Measurements from ENCODE around the gene RHOF. TPM values are rescaled to one million over a fixed set of nuclear protein-coding genes. Genes with fewer than 3 reads are reported as not detected.
A peak's percentile ranks its signal among the peaks of the same experiment; 100 is the strongest.

RHOF gene
- total and polyA plus RNA-seq, 2 of the 8 experiments (the other 6 are each of a cell fraction or from before 2014, with no cell fraction given): 23.8 to 31.9 TPM

DNA sequence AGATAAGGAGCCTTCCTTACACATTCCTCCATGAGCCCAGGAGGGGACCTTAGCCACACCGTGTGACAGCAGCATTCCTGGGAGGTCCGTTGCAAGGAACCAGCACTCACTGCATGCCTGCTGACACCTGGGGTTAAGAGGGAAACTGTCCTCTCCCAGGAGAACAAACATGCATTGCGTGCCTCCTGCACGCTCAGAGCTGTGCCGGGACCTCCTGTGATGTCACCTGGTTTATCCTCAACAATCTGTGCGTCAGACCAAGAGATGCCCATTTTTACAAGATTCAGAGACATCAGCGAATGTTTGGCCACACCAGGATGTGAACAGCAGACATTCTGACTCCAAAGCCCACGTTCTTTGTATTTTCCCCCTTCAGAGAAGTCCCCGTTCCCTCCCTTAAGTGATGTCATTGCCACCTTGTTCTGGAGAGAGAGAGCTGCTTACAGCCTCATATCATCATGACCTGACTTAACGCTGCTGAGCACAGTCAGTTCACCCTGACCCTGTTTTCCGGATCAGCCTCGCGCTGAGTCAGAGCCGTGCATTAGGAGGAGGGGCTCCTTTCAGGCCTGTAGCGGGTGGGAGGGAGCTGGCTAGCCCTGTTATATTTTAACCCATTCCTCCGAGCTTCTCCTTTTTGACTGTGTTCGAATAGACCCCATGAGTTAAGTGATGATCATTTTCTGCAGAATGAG, 44.8 kb downstream of the RHOF start:
- H4K5ac ChIP-seq (ENCODE audit: insufficient read length, low read depth, low read length): no peak overlapping the region
- H3K9ac ChIP-seq (replicated peaks in 1 of 4; ENCODE audit: extremely low read depth in 1 of 4, low read depth in 3 of 4, low read length in 3 of 4): no peak overlapping the region
- H3K27me3 ChIP-seq (replicated peaks in 1 of 4; ENCODE audit: control insufficient read depth in 3 of 4, extremely low read depth in 1 of 4, insufficient read depth in 3 of 4, low read length in 3 of 4): no peaks in the 10 kb centered on the region
- no peaks in the 10 kb centered on the region for H3K9me3 ChIP-seq (ENCODE audit: insufficient read depth in 2 of 2, low read depth in 1 of 2, low read length in 1 of 2)
- no peak overlapping the region for H3K4me2 ChIP-seq (ENCODE audit: insufficient read depth in 1 of 2, low read depth in 2 of 2, low read length in 2 of 2)
- H2BK120ac ChIP-seq (replicated peaks; ENCODE audit: low read depth, low read length): no peak overlapping the region
- H2BK15ac ChIP-seq (ENCODE audit: low read length): no peak overlapping the region
- H3K4ac ChIP-seq (replicated peaks; ENCODE audit: insufficient read length, low read depth, low read length): no peak overlapping the region
- H3K79me2 ChIP-seq (ENCODE audit: control insufficient read depth in 1 of 2, insufficient read depth in 2 of 2, low read length in 2 of 2): no peaks in the 10 kb centered on the region; a peak in 1 of 4 replicates
- no peak overlapping the region for H3K27ac ChIP-seq (ENCODE audit: low read depth, low read length)
- no peak overlapping the region for H3K14ac ChIP-seq (ENCODE audit: insufficient read length)
- no peak overlapping the region for H2BK20ac ChIP-seq (ENCODE audit: low read length)
- no peak overlapping the region for H3K4me3 ChIP-seq (ENCODE audit: extremely low read depth in 1 of 4, insufficient read depth in 2 of 4, low read depth in 3 of 4, low read length in 4 of 4)
- no peak overlapping the region for H3K18ac ChIP-seq (ENCODE audit: extremely low read depth, low read length)
- no peak overlapping the region for H3K56ac ChIP-seq (replicated peaks; ENCODE audit: insufficient read length, low read depth, low read length)
- CTCF ChIA-PET (ENCODE audit: partially characterized antibody): interaction anchor here (0.6 to 1.8 kb wide), 4 partner anchors 8 to 48 kb away, joined by 3 to 4 read pairs (median 4); no protein-coding TSS in a partner anchor
- peaks cover 10% of the 10 kb centered on the region; the same call in 1 of the 2 replicates for H3K23me2 ChIP-seq (ENCODE audit: low read depth, low read length)
- DNase-seq (ENCODE audit: low read depth in 1 of 2, low spot score in 2 of 2) (peak in 1 of 2 experiments; percentile 52), FAIRE-seq (no peak)
- POLR2A ChIA-PET (ENCODE audit: partially characterized antibody): interaction anchor here (0.9 to 1.6 kb wide), 4 partner anchors 11 to 53 kb away, joined by 3 to 5 read pairs (median 3); no protein-coding TSS in a partner anchor
- H4K8ac ChIP-seq (ENCODE audit: extremely low read depth, insufficient read depth, low read length): no peak overlapping the region
- no peak overlapping the region for H3K23ac ChIP-seq (ENCODE audit: insufficient read length)
- peaks cover 3 to 23% of the 10 kb centered on the region in 2 experiments for H4K20me1 ChIP-seq (replicated peaks in 1 of 2; ENCODE audit: control insufficient read depth in 1 of 2, insufficient read depth in 2 of 2, low read length in 2 of 2)
- WGBS, 2 experiments (ENCODE audit: extremely low coverage in 1 of 2, insufficient coverage in 1 of 2, insufficient read length in 1 of 2, insufficient replicate concordance in 2 of 2, low coverage in 1 of 2, low lambda C conversion rate in 2 of 2, missing lambda C conversion rate in 1 of 2): 81% methylated on average over 17 of the region's 17 CpGs; no CpG with 5 or more reads in 1 of the 2 experiments
- no peaks in the 10 kb centered on the region for H3K4me1 ChIP-seq (replicated peaks in 1 of 4; ENCODE audit: control insufficient read depth in 3 of 4, insufficient read depth in 4 of 4, low read length in 3 of 4)
- H2BK12ac ChIP-seq (ENCODE audit: low read depth, low read length): no peak overlapping the region
- no peak overlapping the region for H2AFZ ChIP-seq (ENCODE audit: low read length)
- H2AK5ac ChIP-seq (ENCODE audit: low read depth, low read length): no peak overlapping the region
- H4K91ac ChIP-seq (replicated peaks; ENCODE audit: insufficient read length, low read length): no peak overlapping the region
- peaks cover 2% of the 10 kb centered on the region; the same call in 1 of the 2 replicates for H3K79me1 ChIP-seq (ENCODE audit: low read depth, low read length)
- no peak overlapping the region; the same call in 1 of the 2 replicates for H2BK5ac ChIP-seq (ENCODE audit: low read depth, low read length)
- H3K36me3 ChIP-seq (ENCODE audit: control insufficient read depth in 2 of 4, insufficient read depth in 4 of 4, low read length in 3 of 4): peaks cover 2 to 28% (median 7%) of the 10 kb centered on the region in 4 experiments; a peak in 6 of 8 replicates
- peak; percentile 43; the same call in 1 of the 2 replicates for TF ChIP-seq TEAD4 (IDR thresholded peaks at IDR 0.05; ENCODE audit: low read depth, low read length)
- no peak for TF ChIP-seq FOSL1 (IDR thresholded peaks at IDR 0.05; ENCODE audit: insufficient read depth, low read depth, low read length)
- TF ChIP-seq HDAC2 (IDR thresholded peaks at IDR 0.05; ENCODE audit: borderline replicate concordance in 1 of 2, low read depth in 2 of 2, low read length in 2 of 2): no peak
- TF ChIP-seq, protein P1, sequence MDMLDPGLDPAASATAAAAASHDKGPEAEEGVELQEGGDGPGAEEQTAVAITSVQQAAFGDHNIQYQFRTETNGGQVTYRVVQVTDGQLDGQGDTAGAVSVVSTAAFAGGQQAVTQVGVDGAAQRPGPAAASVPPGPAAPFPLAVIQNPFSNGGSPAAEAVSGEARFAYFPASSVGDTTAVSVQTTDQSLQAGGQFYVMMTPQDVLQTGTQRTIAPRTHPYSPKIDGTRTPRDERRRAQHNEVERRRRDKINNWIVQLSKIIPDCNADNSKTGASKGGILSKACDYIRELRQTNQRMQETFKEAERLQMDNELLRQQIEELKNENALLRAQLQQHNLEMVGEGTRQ (IDR thresholded peaks at IDR 0.05; ENCODE audit: low read length): no peak
- no peak for TF ChIP-seq KDM1A (IDR thresholded peaks at IDR 0.05; ENCODE audit: borderline replicate concordance, low read length)
- TF ChIP-seq, protein P2, sequence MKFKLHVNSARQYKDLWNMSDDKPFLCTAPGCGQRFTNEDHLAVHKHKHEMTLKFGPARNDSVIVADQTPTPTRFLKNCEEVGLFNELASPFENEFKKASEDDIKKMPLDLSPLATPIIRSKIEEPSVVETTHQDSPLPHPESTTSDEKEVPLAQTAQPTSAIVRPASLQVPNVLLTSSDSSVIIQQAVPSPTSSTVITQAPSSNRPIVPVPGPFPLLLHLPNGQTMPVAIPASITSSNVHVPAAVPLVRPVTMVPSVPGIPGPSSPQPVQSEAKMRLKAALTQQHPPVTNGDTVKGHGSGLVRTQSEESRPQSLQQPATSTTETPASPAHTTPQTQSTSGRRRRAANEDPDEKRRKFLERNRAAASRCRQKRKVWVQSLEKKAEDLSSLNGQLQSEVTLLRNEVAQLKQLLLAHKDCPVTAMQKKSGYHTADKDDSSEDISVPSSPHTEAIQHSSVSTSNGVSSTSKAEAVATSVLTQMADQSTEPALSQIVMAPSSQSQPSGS (IDR thresholded peaks at IDR 0.05; ENCODE audit: low read length): no peak
